ENCODE data around the gene SLITRK6.
"Not testable (repeated sequence)": the region's sequence is repeated elsewhere in the genome, so short reads cannot be mapped to it uniquely, and the experiment has no call there.

SLITRK6 gene

GRCh38 chr13:85799097-85799582 is at the start of gene SLITRK6:
SLITRK6 (minus strand) TSS chr13:85799419; CDS start chr13:85796508, 2,911 bp downstream.
- peak; percentile 51 for DNase-seq (ENCODE audit: low read depth)

DNA sequence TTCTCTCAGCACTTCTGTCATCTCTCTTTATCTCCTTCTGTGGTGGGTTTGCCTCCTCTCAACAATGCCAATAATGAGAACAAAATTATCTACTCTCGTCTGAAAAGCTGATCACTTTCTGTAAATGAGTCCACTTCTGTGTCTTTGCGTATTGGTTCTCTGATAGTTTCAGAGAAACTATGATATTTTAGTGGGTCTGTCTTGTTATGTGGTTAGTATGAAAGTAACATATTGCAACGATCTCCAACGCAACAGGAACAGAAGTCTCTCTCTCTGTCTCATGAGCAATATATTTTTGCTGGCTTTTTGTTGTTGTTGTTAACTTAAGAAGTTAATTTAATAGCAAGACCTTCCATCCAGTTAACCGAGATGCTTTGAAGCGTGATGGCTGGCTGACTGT is 47.8 kb upstream of the SLITRK6 start:
- DNase-seq (ENCODE audit: low read depth) = no peak

DNA sequence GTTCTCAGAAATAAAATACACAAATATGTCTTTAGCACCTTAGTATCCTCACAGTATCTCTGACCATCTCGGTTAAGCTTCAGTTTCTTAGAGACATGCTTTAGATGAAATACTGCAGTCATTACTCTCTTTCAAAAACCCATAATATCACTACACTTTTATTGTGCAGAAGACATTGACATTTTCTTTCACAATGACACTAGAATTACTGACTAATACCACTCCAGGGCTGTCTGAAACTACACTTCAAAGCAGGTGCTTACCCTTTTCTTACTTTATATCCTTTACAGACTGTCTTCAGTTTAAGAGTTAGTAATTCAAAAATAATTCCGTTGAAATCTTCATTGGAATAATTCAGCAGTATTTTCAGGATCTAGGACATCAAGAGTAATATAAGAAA is 42.2 kb upstream of the SLITRK6 start:
- DNase-seq (ENCODE audit: low read depth) = no peak

GRCh38 chr13:85833921-85834320 is 34.7 kb upstream of the SLITRK6 start:
- DNase-seq (ENCODE audit: low read depth) = no peak

GRCh38 chr13:85828094-85828684 is 29.0 kb upstream of the SLITRK6 start:
- peak; percentile 13 for DNase-seq (ENCODE audit: low read depth)

DNA sequence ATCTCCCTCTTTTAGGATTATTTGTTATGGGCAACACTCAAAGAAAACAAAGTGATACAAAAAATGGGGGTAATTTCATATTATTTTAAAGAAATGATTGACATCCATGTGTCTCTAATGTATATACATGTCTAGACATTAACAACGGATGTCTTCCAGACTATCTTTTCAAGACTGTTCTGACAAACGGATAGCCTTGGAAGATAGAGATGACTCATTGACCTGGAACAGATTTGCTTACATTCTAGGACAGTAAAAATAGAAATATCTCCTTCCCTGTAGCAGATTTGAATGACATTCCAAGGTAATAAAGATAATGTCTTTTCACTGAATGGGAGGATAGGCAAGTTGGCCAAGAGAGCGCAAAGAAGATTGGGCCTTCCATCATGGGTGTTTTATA is 26.2 kb upstream of the SLITRK6 start:
- no peak for DNase-seq (ENCODE audit: low read depth)

DNA sequence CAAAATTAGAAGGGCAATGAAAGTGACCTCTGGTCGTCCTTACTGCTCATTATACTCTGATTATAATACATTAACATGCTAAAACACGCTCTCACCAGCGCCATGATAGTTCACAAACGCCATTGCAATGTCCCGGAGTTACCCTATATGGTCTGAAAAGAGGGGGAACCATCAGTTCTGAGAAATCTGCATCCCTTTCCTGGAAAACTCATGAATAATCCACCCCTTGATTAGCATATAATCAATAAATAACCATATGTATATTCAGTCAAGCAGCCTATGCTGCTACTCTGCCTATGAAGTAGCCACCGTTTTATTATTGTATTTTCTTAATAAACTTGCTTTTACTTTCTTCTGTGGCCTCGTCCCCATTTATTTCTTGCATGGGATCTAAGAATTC is 24.6 kb upstream of the SLITRK6 start:
- no peak for DNase-seq (ENCODE audit: low read depth)

DNA sequence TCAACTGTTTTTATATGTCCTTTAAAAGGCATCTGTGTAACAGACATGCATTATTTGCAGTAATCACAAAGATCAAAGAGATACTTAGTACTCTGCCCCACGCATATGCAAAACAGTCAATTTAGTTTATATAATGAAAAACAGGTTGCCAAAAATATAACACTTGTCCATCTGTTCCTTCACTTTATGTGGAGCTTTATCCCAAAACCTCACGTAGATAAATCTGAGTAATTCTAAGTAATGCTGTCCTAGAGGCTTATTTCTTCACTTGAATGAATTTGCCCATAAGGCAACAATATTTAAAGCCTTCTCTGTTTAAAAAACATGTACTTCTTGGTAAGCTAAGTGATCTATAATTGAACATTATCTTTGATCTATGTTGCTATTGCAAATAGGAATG is 20.3 kb upstream of the SLITRK6 start:
- DNase-seq (ENCODE audit: low read depth) = no peak

GRCh38 chr13:85816413-85816812 is 17.2 kb upstream of the SLITRK6 start:
- no peak for DNase-seq (ENCODE audit: low read depth)

GRCh38 chr13:85812282-85812681 is 13.1 kb upstream of the SLITRK6 start:
- DNase-seq (ENCODE audit: low read depth) = no peak

DNA sequence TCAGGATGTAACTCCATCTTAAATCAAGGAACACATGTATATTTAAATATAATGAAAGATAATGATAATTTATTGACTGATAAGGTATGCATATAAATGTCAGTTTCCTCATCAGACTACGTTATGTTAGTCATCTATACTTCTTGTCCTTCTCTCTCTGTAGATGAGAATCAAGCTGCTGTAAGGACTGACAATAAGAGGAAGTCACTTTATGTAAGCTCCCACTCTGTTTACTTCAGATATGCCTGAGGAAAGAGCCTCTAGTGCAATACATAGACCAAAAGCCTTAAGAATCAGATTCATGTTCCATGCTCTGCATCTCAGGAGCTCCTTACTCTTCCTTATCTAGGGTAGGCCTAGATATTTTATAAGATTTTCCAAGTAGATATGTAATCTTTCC is 9.6 kb upstream of the SLITRK6 start:
- no peak for DNase-seq (ENCODE audit: low read depth)

DNA sequence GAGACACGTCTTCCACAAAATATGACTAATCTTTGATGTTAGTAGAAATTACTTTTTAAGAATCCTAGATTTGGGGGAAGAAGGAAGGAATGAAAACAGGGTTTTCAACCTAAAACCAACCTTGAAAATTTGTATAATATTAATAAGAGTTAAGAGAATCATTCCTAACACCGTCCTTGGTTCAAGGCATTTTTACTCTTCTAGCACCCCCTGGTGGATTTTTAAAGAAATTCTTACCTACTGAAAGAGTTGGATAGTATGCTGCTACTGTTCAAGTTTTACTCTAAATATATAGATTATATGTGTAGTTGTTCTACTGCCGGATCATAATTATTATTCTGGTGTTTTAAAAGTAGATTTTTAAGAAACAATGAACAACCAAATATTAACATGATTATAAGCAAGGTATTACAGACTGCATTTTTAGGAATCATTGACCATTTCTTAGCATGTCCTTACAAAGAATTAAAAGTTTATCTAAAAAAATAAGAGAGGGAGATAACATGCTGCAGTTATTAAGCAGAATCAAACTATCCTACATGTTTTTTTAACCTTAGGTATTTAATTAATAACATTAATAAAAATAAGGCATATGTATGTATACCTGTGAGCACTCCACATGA is 7.4 kb upstream of the SLITRK6 start:
- peak; percentile 52 for DNase-seq (ENCODE audit: low read depth)

GRCh38 chr13:85798556-85798955 is 663 bp downstream of the SLITRK6 start:
- DNase-seq (ENCODE audit: low read depth) = no peak

GRCh38 chr13:85797311-85797710 is 1.9 kb downstream of the SLITRK6 start:
- no peak for DNase-seq (ENCODE audit: low read depth)

- DNase-seq (ENCODE audit: low read depth) = no peak
Measured at GRCh38 chr13:85785205-85785604, 14.0 kb downstream of the SLITRK6 start.

GRCh38 chr13:85772367-85772766 is 26.9 kb downstream of the SLITRK6 start:
- peak; percentile 0 for DNase-seq (ENCODE audit: low read depth)

- no peak for DNase-seq (ENCODE audit: low read depth)
Measured at GRCh38 chr13:85771856-85772255, 27.4 kb downstream of the SLITRK6 start.

GRCh38 chr13:85768946-85769345 is 30.3 kb downstream of the SLITRK6 start:
- DNase-seq (ENCODE audit: low read depth) = no peak

GRCh38 chr13:85755123-85755522 is 44.1 kb downstream of the SLITRK6 start:
- no peak for DNase-seq (ENCODE audit: low read depth)

DNA sequence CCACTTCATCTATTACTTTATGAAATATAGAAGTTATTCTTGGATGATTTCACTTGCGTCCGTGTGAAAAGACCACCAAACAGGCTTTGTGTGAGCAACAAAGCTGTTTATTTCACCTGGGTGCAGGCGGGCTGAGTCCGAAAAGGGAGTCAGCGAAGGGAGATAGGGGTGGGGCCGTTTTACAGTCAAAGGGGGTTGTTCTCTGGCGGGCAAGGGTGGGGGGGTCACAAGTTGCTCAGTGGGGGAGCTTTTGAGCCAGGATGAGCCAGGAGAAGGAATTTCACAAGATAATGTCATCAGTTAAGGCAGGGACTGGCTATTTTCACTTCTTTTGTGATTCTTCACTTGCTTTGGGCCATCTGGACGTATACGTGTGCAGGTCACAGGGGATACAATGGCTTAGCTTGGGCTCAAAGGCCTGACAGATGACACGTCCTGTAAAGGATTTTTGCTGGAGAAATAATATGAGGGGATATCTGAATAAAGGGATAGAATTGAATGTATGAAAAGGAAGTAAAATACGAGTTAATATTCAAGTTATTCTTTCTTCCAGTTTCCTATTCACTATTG is 55.9 kb downstream of the SLITRK6 start:
- DNase-seq (ENCODE audit: low read depth) = not testable (repeated sequence)

Measured in EH (cell line).